Stimulated activated CD8-positive, alpha-beta memory T cell treated with anti-CD3 and anti-CD28 coated beads, Interleukin-12 subunit alpha, Interleukin-12 subunit beta, amount 100 ng/mL, for 24 hours (primary cell): Measurements from ENCODE around the gene PBXIP1.

Experiments
- DNase-seq: peaks from one replicate; pipeline ENCODE4 v3.0.0-alpha.2; 2020; ENCODE audit errors: extremely low read depth

Gene PBXIP1

DNA sequence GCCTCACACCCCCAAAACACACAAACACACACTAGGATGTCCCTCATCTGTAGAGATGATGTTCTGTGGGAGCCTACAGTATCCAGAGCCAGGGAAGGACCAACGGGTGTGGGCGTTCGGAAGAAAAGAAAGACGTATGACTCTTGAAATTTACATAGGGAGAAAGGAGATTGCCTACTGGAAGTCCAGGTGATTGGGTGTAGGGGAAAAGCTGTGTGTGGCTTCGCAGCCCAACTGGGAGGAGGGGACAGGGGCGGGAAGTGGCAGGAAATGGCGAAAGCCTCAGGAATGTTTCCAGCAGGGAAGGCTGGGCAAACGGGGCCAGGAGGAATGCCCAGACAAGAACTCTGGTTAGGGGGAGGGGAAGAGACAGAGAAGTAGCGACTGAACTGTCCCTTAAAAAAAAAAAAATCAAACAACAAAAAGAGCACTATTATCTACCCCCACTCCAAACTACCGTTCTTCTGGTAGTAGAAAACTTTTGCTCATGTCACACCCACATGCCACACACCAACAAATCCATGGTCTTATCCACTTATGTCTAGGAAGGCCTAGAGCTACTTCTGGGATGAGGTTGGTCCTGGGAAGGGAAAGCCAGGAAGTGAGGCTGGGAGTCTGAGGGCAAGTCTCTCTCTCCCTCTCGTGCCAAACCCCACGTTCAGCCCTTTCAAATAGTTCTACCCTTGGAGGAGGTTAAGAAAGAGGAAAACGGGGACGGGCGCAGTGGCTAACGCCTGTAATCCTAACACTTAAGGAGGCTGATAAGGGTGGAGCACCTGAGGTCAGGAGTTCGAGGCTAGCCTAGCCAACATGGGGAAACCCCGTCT lies 16.8 kb upstream of the PBXIP1 start:
- DNase-seq: no peak

DNA sequence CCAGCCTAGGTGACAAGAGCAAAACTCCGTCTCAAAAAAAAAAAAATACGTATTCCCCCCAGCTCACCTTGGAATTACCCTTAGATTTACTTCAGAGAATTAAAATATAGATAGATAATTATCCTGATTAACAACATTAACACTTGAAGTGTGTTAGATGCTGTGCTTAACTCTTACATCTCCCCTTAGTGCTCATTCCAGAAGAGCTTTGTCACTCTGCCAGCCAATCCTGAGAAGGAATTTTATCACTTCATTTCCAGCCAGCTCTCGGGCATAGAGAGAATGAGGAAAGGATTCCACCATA lies 16.3 kb upstream of the PBXIP1 start:
- DNase-seq: no peak

DNA sequence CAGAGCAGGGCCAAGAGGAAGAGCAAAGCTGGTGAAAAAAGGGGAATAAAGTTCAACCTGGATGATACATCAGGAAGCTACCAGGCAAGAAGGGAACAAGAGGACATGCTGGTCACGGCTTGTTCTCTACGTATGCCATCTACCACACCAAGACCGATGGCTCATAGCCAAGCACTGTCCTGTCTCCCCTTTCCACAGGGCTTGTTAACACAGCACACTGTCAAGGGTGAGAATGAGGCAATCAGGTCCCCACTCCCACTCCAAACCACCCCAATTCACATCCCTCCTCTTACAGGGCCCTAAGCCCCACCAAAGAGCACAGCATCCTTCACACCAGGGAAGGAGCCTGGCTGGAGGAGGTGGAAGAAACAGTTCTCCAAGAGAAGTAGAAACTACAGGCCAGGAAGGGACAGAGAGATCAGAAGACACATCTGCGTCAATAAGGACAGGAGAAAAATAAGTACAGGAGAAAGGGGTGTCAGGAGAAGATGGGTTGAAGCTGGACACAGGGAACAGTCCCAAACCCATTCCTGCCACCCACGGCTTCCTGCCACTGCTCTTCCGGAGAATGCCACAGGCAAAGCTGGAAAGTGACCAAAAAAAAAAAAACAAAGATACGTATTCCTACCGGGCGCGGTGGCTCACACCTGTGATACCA lies 15.6 kb upstream of the PBXIP1 start:
- DNase-seq: no peak

DNA sequence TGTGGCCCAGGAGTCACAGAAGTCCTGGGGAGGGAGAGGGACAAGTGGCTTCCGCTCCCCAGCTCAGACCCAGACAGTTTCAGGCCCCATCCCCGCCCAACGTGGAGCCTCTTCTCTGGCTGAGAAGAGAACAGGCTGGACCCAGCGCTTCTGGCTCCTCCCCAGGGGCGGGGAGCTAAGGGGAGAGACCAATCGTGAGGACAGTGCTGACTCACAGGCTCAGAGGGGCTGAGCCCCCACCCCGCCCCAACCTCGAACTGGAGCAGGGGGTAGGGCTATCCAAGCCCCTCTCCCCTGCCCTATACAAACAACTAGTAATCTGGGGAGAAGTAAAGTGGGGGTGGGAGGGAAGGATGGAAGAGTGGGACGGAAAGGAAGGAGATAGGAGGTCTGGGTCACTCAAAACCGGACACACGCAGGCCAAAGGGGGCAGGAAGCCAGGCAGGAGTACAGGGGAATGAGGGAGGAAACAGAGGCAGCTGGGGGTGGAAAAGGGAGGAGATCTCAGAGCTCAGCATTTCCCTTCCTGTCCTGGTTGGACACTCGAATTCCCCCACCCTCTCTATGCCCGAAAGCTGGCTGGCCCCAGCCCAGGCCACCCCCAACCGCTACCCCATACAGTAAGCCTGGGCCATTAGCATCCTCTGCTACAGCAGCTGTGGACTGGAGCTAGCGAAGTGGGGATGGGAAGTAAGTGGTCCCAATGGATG lies 14.9 kb upstream of the PBXIP1 start, which contains the start of gene SHC1:
Gene SHC1 (minus strand): TSS at position 117 of the 710 bp plus-strand sequence. CDS start 221 bp downstream, outside the sequence.
- no peak for DNase-seq

DNA sequence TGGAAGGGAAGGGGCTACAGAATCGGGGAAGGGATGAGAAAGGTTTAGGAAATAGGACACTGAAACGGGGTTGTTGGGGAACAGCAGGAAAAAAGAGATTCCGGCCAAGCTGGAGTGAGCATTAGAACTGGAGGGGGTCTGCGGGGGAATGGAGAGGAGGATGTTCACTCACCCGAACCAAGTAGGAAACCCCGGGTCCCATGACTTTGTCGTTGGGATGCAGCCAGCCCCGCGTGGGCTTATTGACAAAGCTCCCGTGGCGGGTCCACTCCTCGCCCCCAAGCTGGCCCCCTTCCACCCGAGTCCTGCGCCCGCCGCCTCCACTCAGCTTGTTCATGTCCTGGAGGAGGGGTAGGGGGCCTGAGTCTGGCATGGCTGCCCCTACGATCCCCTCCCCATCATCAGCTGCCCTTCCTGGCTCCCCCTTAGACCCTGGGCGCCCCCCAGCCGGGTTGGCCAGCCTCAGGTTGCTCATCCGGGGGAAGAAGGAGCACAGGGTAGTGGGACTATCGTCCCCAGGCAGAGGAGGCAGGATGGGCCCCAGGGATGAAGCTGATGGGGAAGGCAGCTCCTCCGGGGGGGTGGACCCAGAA lies 14.1 kb upstream of the PBXIP1 start:
- DNase-seq: no peak

DNA sequence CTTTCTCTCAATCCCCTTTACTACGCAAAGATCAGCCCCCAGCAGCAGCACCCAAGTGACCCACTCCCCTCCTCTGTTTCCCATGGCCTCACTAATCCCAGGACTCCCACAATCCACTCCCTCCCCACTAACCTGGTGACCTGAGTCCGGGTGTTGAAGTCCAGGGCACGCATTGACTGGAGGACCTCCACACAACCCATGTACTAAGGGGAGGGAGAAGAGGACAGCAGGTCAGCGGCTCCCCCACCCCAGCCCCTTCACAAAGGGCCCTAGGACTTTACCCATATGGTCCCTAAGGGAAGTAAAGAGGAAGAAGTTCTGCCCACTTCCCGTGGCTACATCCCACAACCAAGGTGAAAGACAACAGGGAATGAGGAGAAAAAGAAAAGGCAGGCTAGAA lies 13.3 kb upstream of the PBXIP1 start:
- DNase-seq: no peak

DNA sequence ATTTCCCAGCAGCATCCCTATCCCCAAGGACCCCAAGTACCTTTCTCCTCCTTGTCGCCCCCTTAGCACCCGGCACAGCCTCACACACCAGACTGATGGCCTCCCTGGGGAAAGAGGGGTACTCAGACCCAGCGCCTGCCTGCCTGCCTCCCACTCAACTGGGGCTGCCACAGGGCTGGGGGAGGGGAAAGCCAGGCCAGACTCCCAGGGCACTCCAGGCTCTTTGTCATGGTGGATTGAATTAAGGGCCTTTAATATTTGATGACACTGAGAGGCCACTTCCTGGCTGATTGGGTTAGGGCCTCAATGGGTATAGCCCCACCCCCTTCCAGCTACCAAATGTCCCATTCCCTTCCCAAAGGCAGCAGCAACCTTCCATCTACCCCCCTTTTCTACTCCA lies 12.8 kb upstream of the PBXIP1 start:
- DNase-seq: no peak

DNA sequence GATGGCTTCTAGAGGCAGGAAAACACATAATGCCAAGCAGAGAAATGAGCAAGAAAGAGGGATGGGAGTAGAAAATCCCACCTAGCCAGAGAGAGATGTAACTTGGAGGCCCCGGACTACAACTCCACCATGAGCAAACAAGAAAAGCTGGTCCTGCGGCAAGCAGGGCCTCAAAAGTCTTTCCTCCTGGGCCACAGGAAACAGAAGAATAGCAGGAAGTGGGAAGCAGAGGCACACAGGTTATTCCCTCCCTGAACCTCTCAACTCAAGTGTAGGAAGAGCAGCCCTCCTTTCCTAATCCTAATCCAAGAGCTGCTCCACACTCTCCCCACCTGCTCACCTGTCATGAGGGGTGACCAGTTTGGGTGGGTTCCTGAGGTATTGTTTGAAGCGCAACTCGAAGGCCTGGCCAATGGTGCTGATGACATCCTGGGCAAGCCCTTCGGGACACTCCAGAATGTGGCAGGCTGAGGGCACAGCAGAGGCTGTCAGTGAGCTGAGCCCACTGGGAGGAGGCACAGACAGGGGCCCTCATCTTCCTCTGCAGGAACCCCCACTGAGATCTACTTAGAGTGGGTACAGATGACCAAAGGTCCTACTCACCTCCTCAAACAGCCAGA lies 11.5 kb upstream of the PBXIP1 start:
- no peak for DNase-seq

DNA sequence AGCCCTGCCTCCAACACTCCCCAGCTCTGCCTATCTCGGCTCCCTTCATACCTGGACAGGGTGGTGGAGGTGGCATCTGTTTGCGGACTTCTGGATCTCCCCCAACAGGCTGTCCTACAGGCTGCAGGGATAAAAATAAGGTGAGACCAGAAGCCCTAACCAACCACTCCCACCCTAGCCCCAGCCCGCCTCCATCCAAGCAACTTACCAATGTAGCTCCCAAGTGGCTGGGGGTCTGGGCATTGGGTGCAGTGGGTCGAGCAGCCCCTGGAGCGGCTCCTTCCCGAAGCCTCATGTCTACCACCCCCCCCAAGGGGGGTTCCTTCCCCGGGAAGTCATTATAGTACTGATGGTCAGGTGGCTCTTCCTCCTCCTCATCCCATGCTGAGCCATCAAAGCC lies 10.2 kb upstream of the PBXIP1 start:
- DNase-seq: no peak

DNA sequence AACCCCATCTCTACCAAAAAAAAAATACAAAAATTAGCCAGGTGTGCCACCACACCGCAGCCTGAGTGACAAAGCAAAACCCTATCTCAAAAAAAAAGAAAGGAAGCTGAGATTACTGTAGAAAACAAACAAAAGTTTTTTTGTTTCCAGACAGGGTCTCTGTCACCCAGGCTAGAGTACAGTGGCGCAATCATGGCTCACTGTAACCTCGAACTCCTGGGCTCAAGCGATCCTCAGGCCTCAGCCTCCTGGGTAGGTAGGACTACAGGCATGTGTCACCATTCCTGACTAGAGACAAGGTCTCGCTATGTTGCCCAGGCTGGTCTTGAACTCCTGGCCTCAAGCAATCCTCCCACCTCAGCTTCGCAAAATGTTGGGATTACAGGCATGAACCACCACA lies 8.5 kb upstream of the PBXIP1 start:
- DNase-seq: no peak

DNA sequence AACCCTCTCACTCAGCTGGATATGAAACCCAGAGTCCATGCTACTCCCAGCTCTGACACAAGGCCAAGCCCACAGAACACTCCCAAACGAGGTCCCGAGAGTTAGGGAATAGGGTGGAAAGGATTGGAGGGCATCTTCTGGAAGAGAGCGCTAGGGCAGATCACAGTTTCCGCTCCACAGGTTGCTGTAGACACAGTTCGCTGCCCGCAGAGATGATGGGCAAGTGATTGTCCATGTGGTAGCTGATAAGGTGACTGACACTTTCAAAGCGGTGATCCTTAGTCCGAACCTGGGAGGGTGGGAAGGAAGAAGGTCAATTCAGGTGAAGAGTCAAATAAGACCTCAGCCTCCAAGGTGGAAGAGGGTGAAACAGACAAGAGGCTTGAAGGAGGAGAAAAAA lies 7.7 kb upstream of the PBXIP1 start:
- no peak for DNase-seq

DNA sequence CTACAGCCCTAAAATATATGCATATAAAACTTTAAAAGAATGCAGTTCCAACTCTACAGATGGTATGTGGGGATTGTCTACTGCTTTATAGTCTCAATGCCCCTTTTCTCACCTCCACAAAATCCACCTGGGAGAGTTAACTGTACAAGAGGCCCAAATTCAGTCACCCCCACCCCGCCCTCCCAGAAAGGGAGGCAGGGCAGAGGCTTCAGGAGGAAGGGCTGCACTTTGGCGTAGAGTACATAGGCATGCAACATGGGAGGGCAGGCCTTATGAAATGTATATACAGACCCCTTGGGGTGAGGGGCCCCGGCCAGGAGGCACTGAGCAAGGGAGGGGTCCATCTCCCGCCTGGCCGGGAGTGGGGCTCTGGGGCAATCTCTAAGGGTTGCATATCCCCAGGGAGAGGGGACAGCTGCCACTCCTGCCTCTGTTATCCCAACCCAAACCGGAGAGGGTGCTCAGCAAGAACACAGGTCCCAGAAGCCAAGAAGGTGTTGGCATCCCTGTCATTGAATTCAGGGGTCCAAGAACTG lies 7.0 kb upstream of the PBXIP1 start:
- DNase-seq: no peak

DNA sequence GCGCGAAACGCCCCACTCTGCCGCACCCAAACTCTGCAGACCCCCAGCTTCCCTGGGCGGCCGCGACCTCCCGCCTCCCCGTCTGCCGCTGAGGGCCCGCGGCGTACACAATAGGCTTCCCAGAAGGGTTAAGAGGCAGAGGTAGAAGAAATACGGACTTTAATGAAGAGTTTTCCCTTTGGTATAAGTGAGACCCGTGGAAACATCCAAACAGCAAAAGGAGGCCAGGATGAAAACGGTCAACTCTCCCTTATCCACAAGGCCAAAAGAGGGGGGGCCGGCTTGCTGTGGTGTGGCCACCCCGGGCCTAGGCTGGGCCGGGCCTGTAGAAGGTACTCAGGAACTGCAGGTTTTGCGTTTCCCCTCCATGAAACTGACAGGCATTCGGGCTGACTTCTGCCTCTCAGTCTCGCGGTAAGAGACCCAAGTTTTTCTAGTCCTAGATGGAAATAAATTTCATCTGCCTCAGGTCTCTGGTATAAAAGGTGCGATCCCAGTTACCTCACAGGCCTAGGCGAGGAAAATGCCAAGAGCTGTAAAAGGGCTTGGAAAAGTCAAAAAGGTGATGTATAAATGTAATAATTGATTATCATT lies 6.4 kb upstream of the PBXIP1 start:
- no peak for DNase-seq

DNA sequence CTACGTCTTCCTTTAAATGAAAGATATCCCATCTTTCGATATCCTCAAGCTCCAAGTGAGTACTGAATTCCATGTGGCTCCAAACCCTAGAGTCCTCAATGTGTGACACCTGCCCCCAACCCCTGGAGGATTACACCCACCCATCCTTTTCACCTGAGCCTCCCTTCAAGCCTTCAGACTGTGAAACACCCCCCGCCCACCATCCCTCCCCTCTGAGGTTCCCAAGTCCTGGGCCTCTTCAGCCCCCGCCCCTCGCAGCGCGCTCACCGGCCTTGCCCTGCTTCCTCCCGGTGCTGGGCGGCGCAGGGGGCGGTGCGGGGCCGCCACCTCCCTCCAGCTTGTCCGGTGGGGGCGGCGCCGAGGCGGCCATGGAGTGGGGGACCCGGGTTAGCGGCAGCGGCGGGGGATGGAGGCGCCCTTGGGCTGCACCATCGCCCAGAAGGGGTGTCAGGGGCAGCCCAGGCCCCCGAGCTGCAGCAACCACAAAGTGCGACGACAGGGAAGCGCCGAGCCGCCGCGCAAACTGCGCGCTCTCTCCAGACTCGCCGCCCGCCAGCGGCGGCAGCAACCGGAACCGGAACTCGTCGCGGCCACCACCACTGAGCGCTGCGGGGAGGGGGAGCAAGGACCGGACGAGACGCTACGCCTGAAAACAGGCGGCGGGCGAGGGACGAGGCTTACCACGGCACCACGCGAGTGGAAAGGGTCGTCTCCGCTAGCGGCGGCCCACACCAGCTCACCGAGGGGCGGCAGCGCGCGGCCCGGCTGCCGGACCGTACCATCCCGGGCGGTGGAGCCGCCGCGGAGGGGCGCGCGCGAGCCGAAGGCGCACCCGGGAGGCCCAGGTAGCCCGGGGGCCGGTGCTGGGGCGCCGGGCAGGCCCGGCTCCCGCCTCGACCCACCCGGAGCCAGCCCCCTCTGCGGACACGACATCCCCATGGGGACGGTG lies 5.6 kb upstream of the PBXIP1 start, which contains the start of gene PYGO2:
Gene PYGO2 (minus strand): TSS at position 576 of the 949 bp plus-strand sequence. CDS start 206 bp downstream, at position 370.
- DNase-seq: peak; percentile 62

DNA sequence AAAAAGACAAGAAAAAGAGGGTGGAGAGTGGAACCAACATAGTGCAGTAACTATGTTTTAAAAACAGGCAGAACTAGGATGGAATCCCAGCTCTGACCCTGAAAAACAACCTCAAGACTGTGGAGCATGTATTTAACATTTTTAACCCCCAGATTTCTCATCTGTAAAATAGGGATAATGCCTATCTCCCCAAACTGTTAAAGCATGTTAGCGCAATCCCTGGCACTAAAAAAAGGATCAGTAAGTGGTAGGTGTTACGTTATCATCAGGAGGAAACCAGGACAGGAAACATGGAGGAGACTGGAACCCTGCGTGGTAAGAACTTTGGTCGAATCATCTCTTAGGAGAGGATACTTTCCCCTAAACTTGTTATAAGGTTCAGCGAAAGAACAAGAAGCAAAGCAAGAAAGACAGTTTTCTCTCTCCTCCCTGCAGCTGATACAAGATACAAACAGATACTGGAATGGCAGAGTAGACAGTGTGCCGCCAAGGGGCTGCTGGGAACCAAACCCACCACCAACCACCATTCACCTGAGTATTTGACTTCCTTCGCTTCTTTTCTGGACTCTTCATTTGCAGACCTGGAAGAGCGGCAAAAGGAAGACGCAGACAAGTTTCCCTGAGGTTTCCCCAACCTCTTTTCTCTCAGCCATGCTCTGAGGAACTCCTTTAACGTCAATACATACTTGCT lies 4.7 kb upstream of the PBXIP1 start:
- DNase-seq: no peak

DNA sequence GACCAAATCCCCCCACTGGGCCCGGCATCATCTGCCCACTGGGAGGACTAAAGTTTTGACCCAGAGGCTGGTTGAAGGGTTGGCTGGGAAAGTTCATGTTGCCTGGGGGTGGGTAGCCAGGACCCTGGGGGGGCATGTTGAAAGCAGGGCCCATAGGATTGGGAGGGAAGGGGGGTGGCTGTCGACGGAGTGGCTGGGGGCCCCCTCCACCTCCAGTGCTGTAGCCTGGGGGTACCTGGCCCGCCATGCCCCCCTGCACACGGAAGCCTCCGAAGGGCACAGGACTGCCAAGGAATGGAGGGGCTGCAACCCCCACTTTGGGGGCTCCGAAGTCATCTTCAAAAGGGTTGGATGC lies 3.5 kb upstream of the PBXIP1 start:
- no peak for DNase-seq

DNA sequence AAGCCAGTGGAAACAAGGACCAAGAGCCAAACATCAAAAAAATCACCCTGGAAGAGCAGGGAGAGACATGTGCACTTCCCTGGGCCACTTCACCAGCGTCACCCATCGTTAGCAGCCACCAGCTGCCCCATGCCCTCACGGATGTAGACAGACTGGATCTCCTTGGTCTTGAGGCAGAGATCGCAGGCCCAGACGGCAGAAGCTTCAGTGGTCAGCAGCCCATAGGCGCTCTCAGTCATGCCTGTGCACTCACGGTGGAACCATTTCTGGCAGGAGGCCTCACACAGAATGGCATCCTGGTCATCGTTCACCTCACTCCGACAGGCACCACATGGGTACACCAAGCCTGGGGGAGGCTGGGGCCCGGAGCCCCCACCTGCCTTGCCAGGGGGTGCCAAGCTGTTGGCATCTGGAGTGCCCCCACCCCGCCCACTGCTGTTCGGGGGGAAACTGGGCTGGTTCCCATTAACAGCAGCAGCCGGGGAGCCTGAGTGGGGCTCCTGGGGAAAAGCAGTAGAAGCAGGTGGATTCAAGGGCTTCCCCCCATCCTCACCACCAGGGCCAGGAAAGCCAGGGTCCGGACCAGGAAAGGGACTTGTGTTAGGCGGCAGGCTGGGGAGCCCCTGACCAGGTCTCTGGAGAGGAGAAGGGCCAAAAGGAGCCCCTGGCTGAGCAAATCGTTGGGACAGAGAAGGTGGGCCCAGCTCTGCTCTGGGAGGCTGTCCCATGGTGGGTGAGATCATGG lies 3.0 kb upstream of the PBXIP1 start:
- DNase-seq: no peak

DNA sequence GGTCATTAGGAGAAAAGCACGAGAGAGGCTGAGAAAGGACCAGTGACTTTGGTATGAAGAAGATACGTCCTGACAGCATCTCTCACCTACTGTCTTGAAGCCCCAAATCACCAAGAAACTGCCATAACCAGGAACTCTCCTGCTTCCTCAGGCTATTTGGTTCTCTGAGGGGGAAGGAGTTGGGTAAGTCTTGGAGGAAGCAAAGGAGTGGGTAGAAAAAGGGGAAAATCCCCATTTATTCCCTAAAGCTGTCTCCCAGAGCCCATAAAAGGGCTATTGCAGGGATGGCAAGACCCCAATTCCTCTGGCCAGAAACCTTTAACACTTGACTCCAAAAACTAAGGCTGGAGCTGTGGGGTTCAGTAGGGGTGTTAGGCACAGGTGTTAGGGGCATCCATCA lies 2.1 kb upstream of the PBXIP1 start:
- DNase-seq: no peak

DNA sequence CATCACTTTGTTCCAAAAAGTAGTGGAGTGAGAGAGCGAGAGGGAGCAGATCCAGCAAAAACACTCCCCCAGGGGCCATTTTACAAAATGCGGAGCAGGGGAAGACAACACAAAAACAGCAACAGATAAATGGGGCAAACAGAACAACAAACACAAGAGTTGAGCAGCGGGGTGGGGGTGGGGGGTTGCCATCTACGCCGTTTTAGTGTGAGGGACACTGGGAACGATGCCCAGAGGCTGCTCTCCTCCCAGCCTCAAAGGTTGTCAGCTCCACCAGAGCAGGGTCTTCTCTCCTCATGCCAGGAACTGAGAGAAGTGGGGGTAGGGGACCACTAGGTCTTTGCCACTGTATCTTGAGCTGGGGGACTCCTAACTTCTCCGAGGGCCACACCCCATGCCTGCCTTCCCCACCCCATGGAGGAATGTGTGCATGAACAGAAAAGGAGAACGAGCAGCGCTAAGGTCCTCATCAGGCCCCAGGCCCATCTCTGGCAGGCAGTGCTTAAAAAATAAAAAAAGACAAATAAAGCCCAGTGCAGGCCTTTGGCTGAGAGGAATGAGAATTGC lies 1.3 kb upstream of the PBXIP1 start:
- no peak for DNase-seq
